ENCODE measurements around the gene CD200R1. TPM values are rescaled to one million over a fixed set of nuclear protein-coding genes. Genes with fewer than 3 reads are reported as not detected.

Gene CD200R1, protein sequence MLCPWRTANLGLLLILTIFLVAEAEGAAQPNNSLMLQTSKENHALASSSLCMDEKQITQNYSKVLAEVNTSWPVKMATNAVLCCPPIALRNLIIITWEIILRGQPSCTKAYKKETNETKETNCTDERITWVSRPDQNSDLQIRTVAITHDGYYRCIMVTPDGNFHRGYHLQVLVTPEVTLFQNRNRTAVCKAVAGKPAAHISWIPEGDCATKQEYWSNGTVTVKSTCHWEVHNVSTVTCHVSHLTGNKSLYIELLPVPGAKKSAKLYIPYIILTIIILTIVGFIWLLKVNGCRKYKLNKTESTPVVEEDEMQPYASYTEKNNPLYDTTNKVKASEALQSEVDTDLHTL
- total RNA-seq (2011; cell fraction: chromatin; rRNA removed; ENCODE audit: low replicate concordance): not detected in 2 replicates
- not detected in 2 replicates for total RNA-seq (2011; cell fraction: nucleolus; rRNA removed)
- total RNA-seq (2011; cell fraction: nucleoplasm; rRNA removed): not detected in 2 replicates
- total RNA-seq (2014; rRNA removed) (not detected in 2 replicates), total RNA-seq (2014; rRNA removed; fragmentation: Illumina TruSeq; extraction: Trizol) (not detected in 2 replicates), total RNA-seq (2015; rRNA removed; fragmentation: Illumina TruSeq; extraction: Trizol) (0.07 and 0.08 TPM in 2 replicates), total RNA-seq (2021) (not detected in 2 replicates), polyA plus RNA-seq (2011; rRNA removed) (0.04 and 0.07 TPM in 2 replicates), polyA plus RNA-seq (2014; fragmentation: Illumina TruSeq; extraction: Trizol) (not detected in 2 replicates), polyA plus RNA-seq (2014; fragmentation: Nextera tagmentation; extraction: Ambion mirVana) (under 1 TPM; 0.11 to 0.23 TPM), polyA plus RNA-seq (2014; rRNA removed) (not detected in 2 replicates), polyA minus RNA-seq (2011; rRNA and poly(A)+ RNA removed) (0.15 TPM in 1 of 2 replicates, not detected in the other), Bru-seq, nascent RNA (percentile 21 among the genes with signal in this experiment), BruChase-seq, experiment 1, labeled RNA remaining after a 2-hour chase (percentile 41 among the genes with signal in this experiment), BruChase-seq, experiment 2, labeled RNA remaining after a 6-hour chase (percentile 39 among the genes with signal in this experiment)
- not detected in 2 replicates for polyA plus RNA-seq (2011; cell fraction: cytosol; rRNA removed)
- polyA plus RNA-seq (2011; cell fraction: nucleus; rRNA removed): not detected in 2 replicates
- 0.09 and 0.11 TPM in 2 replicates for polyA plus RNA-seq (2012)
- polyA minus RNA-seq (2011; cell fraction: cytosol; rRNA and poly(A)+ RNA removed): not detected in 2 replicates
- not detected in 2 replicates for polyA minus RNA-seq (2011; cell fraction: nucleus; rRNA and poly(A)+ RNA removed)
- long read RNA-seq, experiment 1: 0 reads
- long read RNA-seq, experiment 2: 0 reads
- long read RNA-seq, experiment 3: 0 reads

DNA sequence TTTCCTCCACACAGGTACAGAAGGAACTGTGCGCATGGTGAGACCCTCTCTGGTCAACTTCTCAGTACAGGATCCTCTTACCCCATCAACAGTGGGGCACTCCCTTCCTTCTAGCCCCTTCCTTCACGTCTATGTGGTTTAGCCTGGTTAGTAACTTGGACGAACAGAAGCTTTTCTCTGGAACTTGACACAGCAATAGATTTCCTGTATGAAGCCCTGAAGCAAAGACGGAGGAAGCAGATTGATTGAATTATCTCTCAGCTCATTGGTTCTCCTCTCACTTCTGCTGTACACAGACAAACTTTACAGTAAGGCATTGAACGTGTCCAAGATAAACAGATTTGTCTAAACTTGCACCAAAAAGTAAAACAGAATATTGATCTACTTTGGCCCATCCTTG lies at the start of gene CD200R1:
CD200R1 (minus strand) TSS at position 210 of the 400 bp plus-strand sequence. CDS start 246 bp downstream, outside the sequence.
- ChIA-PET CTCF (ENCODE audit: low intra/inter-chr PET ratio) (no interaction called here), POLR2A (interaction anchor here (1.0 kb wide), 1 partner anchor 16 kb away, joined by 3 read pairs; the partner anchor contains the start of gene GTPBP8)
- Histone ChIP-seq H3K79me2 (ENCODE audit: control insufficient read depth, insufficient read depth, low read length) (no peaks in the 10 kb centered on the region), H3K9me1 (ENCODE audit: control insufficient read depth, insufficient read depth, low read length) (no peaks in the 10 kb centered on the region), H3K27me3 (ENCODE audit: control insufficient read depth in 2 of 2, insufficient read depth in 2 of 2, low read length in 2 of 2) (no peaks in the 10 kb centered on the region), H2AFZ (ENCODE audit: low read depth, low read length) (no peak within 1 kb of the TSS), H3K36me3 (ENCODE audit: control insufficient read depth, insufficient read depth, low read length) (no peaks in the 10 kb centered on the region), H3K9me3 (replicated peaks; ENCODE audit: control insufficient read depth, insufficient read depth, low read depth, low read length) (no peaks in the 10 kb centered on the region), H3K4me2 (ENCODE audit: insufficient read depth, low read length) (no peak within 1 kb of the TSS), H4K20me1 (replicated peaks; ENCODE audit: control insufficient read depth, insufficient read depth, low read length) (no peaks in the 10 kb centered on the region), H3K4me1 (replicated peaks in 1 of 2; ENCODE audit: control insufficient read depth in 2 of 2, insufficient read depth in 2 of 2, low read length in 2 of 2) (no peaks in the 10 kb centered on the region), H3K27ac (ENCODE audit: extremely low read depth, low read depth, low read length) (no peak within 1 kb of the TSS), H3K4me3 (no peak within 1 kb of the TSS), H3K9ac (ENCODE audit: insufficient read depth in 1 of 2, low read depth in 2 of 2, low read length in 2 of 2) (no peak within 1 kb of the TSS)
- in situ Hi-C loops (cut with MboI) (loop anchor here (5.0 kb wide), 1 partner anchor 243 kb away; no protein-coding TSS in a partner anchor), intact Hi-C loops (cut with micrococcal nuclease) (loop anchor here (5.0 to 10.0 kb wide), 2 partner anchors 120 to 163 kb away; no protein-coding TSS in a partner anchor)
- DNase-seq (ENCODE audit: extremely low read depth in 1 of 4, low spot score in 3 of 4): no peak
- ATAC-seq: no peak
- WGBS (ENCODE audit: insufficient coverage, low coverage, missing lambda C conversion rate): 25% methylated on average over 5 of the region's 5 CpGs
- no peak for FAIRE-seq
- BruUV-seq (replicated peaks): no TSS peak
- TF ChIP-seq ZNF79 (CRISPR knock-in tag; IDR thresholded peaks at IDR 0.05; ENCODE audit: low read depth): no peak
- TF ChIP-seq KDM1A (IDR thresholded peaks at IDR 0.05): no peak
- TF ChIP-seq HMG20A (CRISPR knock-in tag; conservative IDR thresholded peaks at IDR 0.05): no peak
- no peak for TF ChIP-seq ZNF655 (CRISPR knock-in tag; IDR thresholded peaks at IDR 0.05)

Measured in K562 (cell line).